ENCODE data around the gene GLI1.
A peak's percentile ranks its signal among the peaks of the same experiment; 100 is the strongest.

The GLI1 gene

GRCh38 chr12:57461917-57462250, 2.3 kb downstream of the GLI1 start:
- no peak for DNase-seq

- DNase-seq, result peak; percentile 63
Observed at GRCh38 chr12:57462251-57462911, 2.8 kb downstream of the GLI1 start.

DNA sequence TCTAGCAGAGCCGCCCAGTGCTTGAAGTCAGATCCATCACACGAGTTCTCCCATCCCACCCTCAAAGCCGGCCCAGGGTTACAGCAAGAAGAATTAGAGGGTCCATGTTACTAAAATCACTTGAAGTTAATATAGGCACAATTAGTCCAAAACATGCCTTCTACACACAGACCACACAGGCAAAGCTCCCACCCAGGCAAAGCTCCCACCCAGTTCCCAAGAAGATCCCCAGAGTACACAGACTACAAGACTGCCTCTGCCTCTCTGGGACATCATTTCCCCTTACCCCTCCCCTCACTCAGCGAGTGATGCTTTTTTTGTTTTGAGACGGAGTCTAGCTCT, 3.3 kb downstream of the GLI1 start:
- DNase-seq, result no peak

DNA sequence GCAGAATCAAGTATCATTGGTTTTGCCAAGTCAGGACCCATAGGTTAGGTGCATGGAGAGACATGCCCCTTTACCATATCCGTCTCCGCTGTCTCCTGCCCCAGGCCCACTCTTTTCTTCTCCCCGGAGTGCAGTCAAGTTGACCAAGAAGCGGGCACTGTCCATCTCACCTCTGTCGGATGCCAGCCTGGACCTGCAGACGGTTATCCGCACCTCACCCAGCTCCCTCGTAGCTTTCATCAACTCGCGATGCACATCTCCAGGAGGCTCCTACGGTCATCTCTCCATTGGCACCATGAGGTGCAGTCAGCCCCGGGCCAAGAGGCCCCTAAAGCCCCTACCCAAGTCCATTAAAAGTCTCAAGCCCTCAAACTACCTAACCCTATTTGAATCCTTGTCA, 5.0 kb downstream of the GLI1 start:
- DNase-seq, result no peak

GRCh38 chr12:57465030-57465746, 5.6 kb downstream of the GLI1 start:
- DNase-seq, result no peak

GRCh38 chr12:57465747-57466505, 6.3 kb downstream of the GLI1 start:
- DNase-seq, result no peak

- DNase-seq, result no peak
Observed at GRCh38 chr12:57467212-57467874, 7.8 kb downstream of the GLI1 start.

DNA sequence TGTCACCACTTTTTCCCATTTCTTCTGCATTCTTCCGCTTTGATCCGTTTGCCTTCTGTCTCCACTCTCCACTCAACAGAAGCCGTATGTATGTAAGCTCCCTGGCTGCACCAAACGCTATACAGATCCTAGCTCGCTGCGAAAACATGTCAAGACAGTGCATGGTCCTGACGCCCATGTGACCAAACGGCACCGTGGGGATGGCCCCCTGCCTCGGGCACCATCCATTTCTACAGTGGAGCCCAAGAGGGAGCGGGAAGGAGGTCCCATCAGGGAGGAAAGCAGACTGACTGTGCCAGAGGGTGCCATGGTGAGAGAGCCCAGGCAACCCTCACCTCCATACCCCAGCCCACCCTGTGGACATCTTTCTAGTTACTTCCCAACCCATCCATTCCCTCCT, 8.3 kb downstream of the GLI1 start:
- no peak for DNase-seq

DNA sequence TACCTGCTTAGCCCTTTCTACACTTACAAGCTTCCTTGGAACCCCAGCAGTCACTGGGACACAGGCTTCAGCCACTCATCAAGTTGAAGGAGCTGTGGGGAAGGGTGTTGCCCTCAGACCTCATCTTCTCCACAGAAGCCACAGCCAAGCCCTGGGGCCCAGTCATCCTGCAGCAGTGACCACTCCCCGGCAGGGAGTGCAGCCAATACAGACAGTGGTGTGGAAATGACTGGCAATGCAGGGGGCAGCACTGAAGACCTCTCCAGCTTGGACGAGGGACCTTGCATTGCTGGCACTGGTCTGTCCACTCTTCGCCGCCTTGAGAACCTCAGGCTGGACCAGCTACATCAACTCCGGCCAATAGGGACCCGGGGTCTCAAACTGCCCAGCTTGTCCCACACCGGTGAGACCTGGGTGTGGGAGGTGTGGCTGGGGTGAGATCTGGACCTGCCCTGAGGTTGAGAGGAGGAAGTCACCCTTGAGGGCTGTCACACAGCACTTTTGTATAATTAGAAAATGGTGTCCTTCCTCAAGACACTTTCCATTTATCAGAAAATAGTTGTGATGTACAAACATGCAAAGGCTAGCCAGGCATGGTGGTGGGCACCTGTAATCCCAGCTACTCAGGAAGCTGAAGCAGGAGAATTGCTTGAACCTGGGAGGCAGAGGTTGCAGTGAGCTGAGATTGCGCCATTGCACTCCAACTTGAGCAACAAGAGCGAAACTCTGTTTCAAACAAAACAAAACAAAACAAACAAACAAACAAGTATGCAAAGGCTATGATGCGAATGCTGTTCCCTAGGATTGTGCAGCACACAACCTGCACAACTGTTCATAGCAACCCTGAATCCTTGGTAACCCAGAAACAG, 9.9 kb downstream of the GLI1 start:
- no peak for DNase-seq

GRCh38 chr12:57470286-57470969, 10.8 kb downstream of the GLI1 start:
- DNase-seq, result no peak

GRCh38 chr12:57470970-57471656, 11.5 kb downstream of the GLI1 start:
- no peak for DNase-seq

DNA sequence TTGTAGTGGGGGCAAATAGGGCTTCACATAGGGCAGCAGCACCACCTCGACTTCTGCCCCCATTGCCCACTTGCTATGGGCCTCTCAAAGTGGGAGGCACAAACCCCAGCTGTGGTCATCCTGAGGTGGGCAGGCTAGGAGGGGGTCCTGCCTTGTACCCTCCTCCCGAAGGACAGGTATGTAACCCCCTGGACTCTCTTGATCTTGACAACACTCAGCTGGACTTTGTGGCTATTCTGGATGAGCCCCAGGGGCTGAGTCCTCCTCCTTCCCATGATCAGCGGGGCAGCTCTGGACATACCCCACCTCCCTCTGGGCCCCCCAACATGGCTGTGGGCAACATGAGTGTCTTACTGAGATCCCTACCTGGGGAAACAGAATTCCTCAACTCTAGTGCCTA, 12.1 kb downstream of the GLI1 start:
- DNase-seq, result no peak

- no peak for DNase-seq
Observed at GRCh38 chr12:57472391-57472790, 12.8 kb downstream of the GLI1 start.

GRCh38 chr12:57473392-57473791, 13.8 kb downstream of the GLI1 start:
- DNase-seq, result no peak

- no peak for DNase-seq
Observed at GRCh38 chr12:57473886-57474285, 14.3 kb downstream of the GLI1 start.

DNA sequence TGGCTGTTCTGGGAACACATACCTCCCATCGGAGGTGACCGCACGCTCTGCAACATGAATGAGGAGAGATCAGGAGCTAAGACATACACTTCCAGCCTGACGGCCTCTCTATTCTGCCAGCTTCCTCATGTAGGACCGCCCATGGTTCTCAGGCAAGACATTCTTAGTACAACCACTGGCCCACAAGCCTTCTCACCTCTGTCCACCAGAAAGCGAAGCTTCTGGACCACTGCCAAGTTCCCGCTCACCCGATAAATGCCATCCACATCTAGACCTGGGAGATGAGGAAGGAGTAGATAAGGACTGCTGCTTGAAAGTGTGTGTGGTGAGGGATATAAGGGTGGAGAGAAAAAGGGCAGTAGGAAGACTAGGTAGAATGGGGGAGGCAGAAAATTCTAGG, 14.8 kb downstream of the GLI1 start:
- DNase-seq, result no peak

GRCh38 chr12:57474862-57475261, 15.3 kb downstream of the GLI1 start:
- no peak for DNase-seq

- DNase-seq, result no peak
Observed at GRCh38 chr12:57475271-57476161, 15.9 kb downstream of the GLI1 start.

DNA sequence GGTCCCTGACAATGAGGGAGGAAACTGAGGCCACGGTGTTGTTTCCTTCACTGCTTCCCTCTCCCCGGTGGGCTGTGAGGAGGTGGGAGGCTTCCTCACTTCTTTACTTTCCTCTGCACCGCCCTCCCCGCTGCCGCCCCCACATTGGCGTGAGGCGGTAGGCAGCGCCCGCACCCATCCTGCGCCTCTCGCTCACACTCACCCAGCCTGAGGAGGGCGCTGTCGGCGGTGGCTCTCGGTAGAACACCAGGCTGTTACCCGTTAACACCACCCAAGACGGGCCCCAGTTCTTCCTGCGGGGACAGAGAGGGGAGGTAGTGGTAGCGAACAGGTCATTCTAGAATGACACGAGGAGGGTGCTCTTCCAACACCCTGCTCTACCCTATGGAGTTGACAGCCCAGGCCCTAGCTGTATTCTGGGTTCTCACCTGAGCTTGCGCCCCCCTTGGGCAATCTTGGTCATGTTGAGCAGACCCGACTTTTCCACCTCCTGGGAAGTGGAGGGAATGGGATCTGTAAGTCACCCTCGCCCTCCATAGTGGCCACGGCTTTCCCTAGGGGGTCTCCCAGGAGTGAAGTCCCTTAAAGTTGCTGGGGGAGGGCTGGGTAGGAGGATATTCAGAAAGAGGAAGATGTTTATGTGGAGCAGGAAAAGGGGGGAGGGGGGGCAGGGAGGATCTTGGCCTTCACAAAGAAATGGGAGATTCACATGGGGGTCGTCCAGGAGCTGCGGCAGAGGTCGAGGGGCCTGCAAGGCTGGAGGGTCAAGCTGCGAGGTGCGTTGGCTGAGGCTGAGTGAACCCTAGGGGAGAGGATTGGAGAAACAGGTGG, 16.8 kb downstream of the GLI1 start:
- no peak for DNase-seq
